ENCODE measurements around the gene MTARC2.

The MTARC2 gene

GRCh38 chr1:220807726-220808125 lies 59.6 kb downstream of the MTARC2 start:
- DNase-seq: no peak

- no peak for DNase-seq
Measured at GRCh38 chr1:220808345-220809186, 60.4 kb downstream of the MTARC2 start.

- no peak for DNase-seq
Measured at GRCh38 chr1:220809187-220809550, 61.0 kb downstream of the MTARC2 start.

GRCh38 chr1:220809704-220810103 lies 61.6 kb downstream of the MTARC2 start:
- DNase-seq: no peak

GRCh38 chr1:220810179-220810653 lies 62.1 kb downstream of the MTARC2 start:
- no peak for DNase-seq

- DNase-seq: no peak
Measured at GRCh38 chr1:220810963-220811362, 62.8 kb downstream of the MTARC2 start.

GRCh38 chr1:220811695-220812094 lies 63.6 kb downstream of the MTARC2 start:
- DNase-seq: no peak

GRCh38 chr1:220812308-220812707 lies 64.2 kb downstream of the MTARC2 start:
- no peak for DNase-seq

- DNase-seq: no peak
Measured at GRCh38 chr1:220813013-220813412, 64.9 kb downstream of the MTARC2 start.

GRCh38 chr1:220815409-220815808 lies 67.3 kb downstream of the MTARC2 start:
- DNase-seq: no peak

- no peak for DNase-seq
Measured at GRCh38 chr1:220817907-220818306, 69.8 kb downstream of the MTARC2 start.

GRCh38 chr1:220818421-220819173 lies 70.5 kb downstream of the MTARC2 start:
- no peak for DNase-seq

GRCh38 chr1:220819467-220820026 lies 71.4 kb downstream of the MTARC2 start:
- no peak for DNase-seq

- no peak for DNase-seq
Measured at GRCh38 chr1:220824031-220824989, 76.2 kb downstream of the MTARC2 start.

- no peak for DNase-seq
Measured at GRCh38 chr1:220825819-220826551, 77.9 kb downstream of the MTARC2 start.

GRCh38 chr1:220826729-220827128 lies 78.6 kb downstream of the MTARC2 start:
- DNase-seq: no peak

- no peak for DNase-seq
Measured at GRCh38 chr1:220827445-220828178, 79.5 kb downstream of the MTARC2 start.

- DNase-seq: no peak
Measured at GRCh38 chr1:220828179-220828490, 80.0 kb downstream of the MTARC2 start.

- DNase-seq: no peak
Measured at GRCh38 chr1:220828950-220829586, 80.9 kb downstream of the MTARC2 start.

GRCh38 chr1:220833436-220833835 lies 85.3 kb downstream of the MTARC2 start:
- no peak for DNase-seq

All from cerebellar nuclear complex (tissue), 1 donor.